Suprapubic skin (tissue), 4 donors: ENCODE results near the gene MINPP1.

Experiments
- CTCF ChIP-seq, 2 donors: fragments of 200-600 bp in 1 of 2; fragments of 450-650 bp in 1 of 2; sonication (generic) in 1 of 2; IDR thresholded peaks; one replicate each; pipeline ENCODE4 v1.5.1; 2016 to 2019; ENCODE audit warnings: antibody characterized with exemption in 2 of 2, mild to moderate bottlenecking in 1 of 2, moderate library complexity in 1 of 2
- POLR2A ChIP-seq, 2 donors: fragments of 450-650 bp; IDR thresholded peaks; one replicate each; pipeline ENCODE4 v1.6.1; 2017; ENCODE audit warnings: antibody characterized with exemption in 2 of 2, mild to moderate bottlenecking in 2 of 2, moderate library complexity in 2 of 2
- POLR2AphosphoS5 ChIP-seq, 3 donors: sonication (generic); formaldehyde crosslinking; IDR thresholded peaks; one replicate each; pipeline ENCODE4 v1.6.1; 2017; ENCODE audit warnings: antibody characterized with exemption in 3 of 3

DNA sequence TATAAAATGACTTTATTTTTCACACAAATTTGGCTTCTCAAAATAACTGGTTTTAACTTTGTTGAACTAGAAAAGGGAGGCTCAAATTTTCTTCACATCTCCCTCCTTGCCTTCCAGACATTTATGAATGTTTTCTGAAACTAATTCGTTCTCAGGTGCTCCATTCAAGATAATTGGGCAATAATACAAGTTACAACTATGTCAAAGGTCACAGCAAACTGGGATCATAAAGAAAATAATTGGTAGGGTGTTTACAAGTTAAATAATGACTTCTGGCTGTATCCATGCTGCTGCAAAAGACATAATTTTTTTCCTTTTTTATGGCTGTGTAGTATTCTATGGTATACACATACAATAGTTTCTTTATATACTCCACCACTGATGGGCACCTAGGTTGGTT, 75.3 kb downstream of the MINPP1 start:
- TF ChIP-seq CTCF (IDR thresholded peaks at IDR 0.05) (no peak), POLR2A (IDR thresholded peaks at IDR 0.05) (no peak), POLR2AphosphoS5 (IDR thresholded peaks at IDR 0.05) (no peak)
